GM12892 (cell line): Measurements from ENCODE around the gene CNGA1. TPM values are rescaled to one million over a fixed set of nuclear protein-coding genes. Genes with fewer than 3 reads are reported as not detected.

Source experiments
- DNase-seq: peaks from one replicate; pipeline ENCODE4 v3.0.0; 2011; ENCODE audit not compliant: insufficient read length
- FAIRE-seq: peaks from 2 replicates; lab custom pipeline; 2011; peaks lifted over from hg19 to GRCh38; lab: Jason Lieb, UNC
- POLR2A ChIP-seq: IDR thresholded peaks from 2 replicates; pipeline ENCODE4 v1.6.1; 2011; ENCODE audit warnings: low read depth, low read length, control low read depth
- POLR2AphosphoS5 ChIP-seq: IDR thresholded peaks from 2 replicates; pipeline ENCODE4 v1.6.1; 2011; ENCODE audit warnings: low read depth, low read length, control low read depth
- TAF1 ChIP-seq: IDR thresholded peaks from 2 replicates; pipeline ENCODE4 v1.6.1; 2011; ENCODE audit warnings: low read depth, mild to moderate bottlenecking, control low read depth, low read length, borderline replicate concordance
- polyA plus RNA-seq: library from polyadenylated mRNA; unstranded; fragments of >200 nt; gene quantifications from one replicate; pipeline ENCODE4 v1.2.1, GENCODE V29; 2012; ENCODE audit warnings: missing spikeins, inconsistent platforms; ENCODE audit not compliant: missing spikeins

Gene CNGA1
- 0.15 TPM for polyA plus RNA-seq

GRCh38 chr4:48016141-48017107 is at the start of gene CNGA1, which contains the start of gene NIPAL1:
Gene CNGA1 (minus strand): TSS chr4:48016681. CDS start chr4:47952689, 63,992 bp downstream.
Gene NIPAL1 (plus strand): TSS chr4:48016772. CDS start chr4:48016840, 68 bp downstream.
- peak; percentile 76 for FAIRE-seq
- DNase-seq: peak; percentile 85
- no peak for TF ChIP-seq POLR2AphosphoS5

DNA sequence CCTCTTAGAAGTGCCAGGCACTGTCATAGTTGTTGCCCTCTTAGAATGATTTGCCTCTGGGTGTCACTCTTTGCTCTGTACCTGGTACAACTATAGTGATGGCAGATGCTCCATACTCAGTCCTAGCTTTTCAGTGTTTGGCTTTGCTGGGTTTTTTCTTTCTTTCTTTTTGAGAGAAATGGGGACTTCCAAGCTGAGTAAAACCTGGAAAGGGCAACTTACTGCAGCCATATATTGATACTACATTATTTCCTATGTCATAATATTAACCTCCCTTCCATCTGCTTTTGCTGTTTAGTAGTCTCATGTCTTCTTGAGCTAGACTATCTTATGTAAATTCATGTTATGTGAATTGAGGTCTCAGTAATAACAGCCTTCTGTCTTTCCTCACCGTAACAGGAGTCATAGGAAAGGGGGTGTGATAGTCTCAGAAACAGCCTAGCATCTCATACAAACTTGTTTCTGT is 49.1 kb upstream of the CNGA1 start:
- TF ChIP-seq POLR2A (no peak), TAF1 (no peak), POLR2AphosphoS5 (no peak)
- FAIRE-seq (peak; percentile 83), DNase-seq (no peak)

DNA sequence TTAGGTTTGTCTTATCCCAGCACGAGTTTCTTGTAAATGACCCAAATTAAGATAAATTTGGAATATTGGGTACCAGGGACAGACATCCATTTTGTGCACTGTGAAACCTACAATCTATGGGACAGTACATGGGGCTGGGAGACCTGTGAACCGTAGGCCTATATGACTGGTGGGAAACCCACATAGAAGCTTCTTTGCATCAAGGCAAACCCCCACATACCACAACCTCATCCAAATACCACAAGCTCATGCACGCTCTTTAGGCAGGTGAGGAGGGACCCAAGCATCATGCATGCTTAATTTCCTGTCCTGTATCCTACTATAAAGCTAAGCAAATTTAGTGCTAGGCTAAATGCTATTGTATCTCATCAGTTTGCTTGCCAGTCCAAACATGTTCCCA is 47.9 kb upstream of the CNGA1 start:
- TF ChIP-seq TAF1: no peak
- TF ChIP-seq POLR2A: no peak
- TF ChIP-seq POLR2AphosphoS5: no peak
- DNase-seq (no peak), FAIRE-seq (peak; percentile 92)

GRCh38 chr4:48058617-48059530 is 42.4 kb upstream of the CNGA1 start:
- DNase-seq: no peak
- peak; percentile 56 for FAIRE-seq
- no peak for TF ChIP-seq TAF1
- TF ChIP-seq POLR2AphosphoS5: no peak
- no peak for TF ChIP-seq POLR2A

DNA sequence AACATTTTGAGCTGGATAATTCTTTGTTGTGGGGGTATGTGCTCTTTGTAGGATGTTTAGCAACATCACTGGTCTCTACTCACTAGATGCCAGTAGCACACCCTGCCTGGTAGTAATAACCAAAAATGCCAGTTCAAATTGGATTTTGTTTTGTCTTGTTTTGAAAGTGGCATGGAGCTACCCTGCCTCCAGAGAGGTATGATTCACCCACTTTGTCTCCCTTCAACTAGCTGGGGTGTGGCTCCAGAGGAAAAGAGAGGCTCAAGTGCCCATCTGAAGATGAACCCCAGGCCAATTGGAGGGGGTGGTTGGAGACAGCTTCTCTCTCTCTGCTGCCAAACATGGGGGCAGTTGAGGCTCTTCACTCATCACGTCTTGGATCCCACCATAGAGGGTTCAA is 34.6 kb upstream of the CNGA1 start:
- no peak for FAIRE-seq
- DNase-seq: no peak
- TF ChIP-seq POLR2AphosphoS5: no peak
- no peak for TF ChIP-seq TAF1
- no peak for TF ChIP-seq POLR2A

- FAIRE-seq (no peak), DNase-seq (no peak)
- TF ChIP-seq TAF1 (no peak), POLR2A (no peak), POLR2AphosphoS5 (no peak)
Observed at GRCh38 chr4:48049483-48049882, 33.0 kb upstream of the CNGA1 start.

DNA sequence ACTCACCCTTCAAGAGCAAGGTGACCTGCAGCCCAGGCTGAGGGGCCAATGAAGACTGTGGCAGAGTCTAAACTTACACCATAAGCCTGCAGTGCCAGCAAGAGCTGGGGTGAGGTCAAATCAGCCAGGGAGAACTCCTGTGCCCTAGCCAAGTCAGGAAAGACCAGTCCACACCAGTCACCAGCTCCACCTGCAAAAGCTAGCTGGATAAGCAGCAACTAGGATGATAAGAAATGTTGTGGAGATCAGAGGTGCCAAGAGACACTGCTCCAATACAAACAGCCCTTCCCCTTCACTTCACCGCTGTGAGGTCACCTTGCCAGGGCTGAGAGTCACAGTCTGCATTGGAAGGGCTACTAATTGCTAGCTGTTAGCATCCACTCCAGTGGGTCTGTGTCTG is 31.4 kb upstream of the CNGA1 start:
- DNase-seq: no peak
- TF ChIP-seq TAF1 (no peak), POLR2AphosphoS5 (no peak), POLR2A (no peak)
- no peak for FAIRE-seq

DNA sequence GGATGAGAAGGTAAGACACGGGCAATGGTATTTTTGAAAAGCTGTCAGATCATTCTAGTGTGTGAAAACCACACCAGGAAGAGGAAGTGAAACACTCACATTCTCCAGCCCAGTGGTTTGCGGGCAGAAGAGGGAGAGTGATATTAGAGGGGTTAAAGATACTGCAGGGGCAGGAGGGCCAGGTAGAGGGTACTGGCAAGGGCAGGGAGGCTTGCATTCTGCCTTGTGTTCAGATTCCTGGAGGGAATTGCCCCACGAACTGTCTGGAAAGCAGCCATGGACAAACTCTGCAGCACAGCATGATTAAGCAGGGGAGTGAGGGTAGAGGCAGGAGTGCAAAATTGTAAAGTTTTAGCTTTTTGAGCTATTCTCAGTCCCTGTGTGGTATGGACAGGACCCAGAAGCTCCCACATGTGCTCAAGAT is 31.0 kb upstream of the CNGA1 start:
- DNase-seq (no peak), FAIRE-seq (peak; percentile 98)
- TF ChIP-seq TAF1: no peak
- no peak for TF ChIP-seq POLR2A
- TF ChIP-seq POLR2AphosphoS5: no peak

- no peak for DNase-seq
- no peak for TF ChIP-seq POLR2A
- no peak for TF ChIP-seq TAF1
- TF ChIP-seq POLR2AphosphoS5: no peak
- FAIRE-seq: no peak
Observed at GRCh38 chr4:48046059-48046458, 29.6 kb upstream of the CNGA1 start.

GRCh38 chr4:48044298-48044697 is 27.8 kb upstream of the CNGA1 start:
- no peak for FAIRE-seq
- TF ChIP-seq POLR2A: no peak
- TF ChIP-seq POLR2AphosphoS5: no peak
- no peak for TF ChIP-seq TAF1
- DNase-seq: no peak

GRCh38 chr4:48043504-48043903 is 27.0 kb upstream of the CNGA1 start:
- DNase-seq: no peak
- TF ChIP-seq TAF1 (no peak), POLR2AphosphoS5 (no peak), POLR2A (no peak)
- FAIRE-seq: no peak
